Measurements from ENCODE around the gene DNAH7. TPM values are rescaled to one million over a fixed set of nuclear protein-coding genes. Genes with fewer than 3 reads are reported as not detected.

Gene DNAH7
- total RNA-seq, 6 experiments from 2014 or later: 0.12 to 0.35 (median 0.26) TPM

- no peak overlapping the region for H3K27ac ChIP-seq
- 64% methylated on average over 2 of the region's 2 CpGs for WGBS (ENCODE audit: insufficient coverage, low coverage, low lambda C conversion rate, missing lambda C conversion rate)
- H3K9me3 ChIP-seq: no peaks in the 10 kb centered on the region
- H3K4me3 ChIP-seq: no peak overlapping the region
- H3K27me3 ChIP-seq: no peaks in the 10 kb centered on the region
- no peak for DNase-seq
- ATAC-seq: no peak
- TF ChIP-seq CTCF (IDR thresholded peaks at IDR 0.05): no peak
- TF ChIP-seq POLR2A (IDR thresholded peaks at IDR 0.05): no peak
- intact Hi-C loops (cut with DNase I): no loop called here
- H3K36me3 ChIP-seq: no peaks in the 10 kb centered on the region
- no peaks in the 10 kb centered on the region for H3K4me1 ChIP-seq
Observed at GRCh38 chr2:195734931-195735330, 333.7 kb downstream of the DNAH7 start.

GRCh38 chr2:195734395-195734794 is 334.2 kb downstream of the DNAH7 start:
- ATAC-seq: no peak
- Histone ChIP-seq H3K4me3 (no peak overlapping the region), H3K9me3 (no peaks in the 10 kb centered on the region), H3K36me3 (no peaks in the 10 kb centered on the region), H3K27ac (no peak overlapping the region), H3K4me1 (no peaks in the 10 kb centered on the region), H3K27me3 (no peaks in the 10 kb centered on the region)
- 98% methylated on average over 6 of the region's 6 CpGs for WGBS (ENCODE audit: insufficient coverage, low coverage, low lambda C conversion rate, missing lambda C conversion rate)
- intact Hi-C loops (cut with DNase I): no loop called here
- no peak for DNase-seq
- no peak for TF ChIP-seq CTCF (IDR thresholded peaks at IDR 0.05)
- TF ChIP-seq POLR2A (IDR thresholded peaks at IDR 0.05): no peak

GRCh38 chr2:195733831-195734230 is 334.8 kb downstream of the DNAH7 start:
- intact Hi-C loops (cut with DNase I): no loop called here
- TF ChIP-seq CTCF (IDR thresholded peaks at IDR 0.05): no peak
- TF ChIP-seq POLR2A (IDR thresholded peaks at IDR 0.05): no peak
- H3K4me3 ChIP-seq: no peak overlapping the region
- DNase-seq (no peak), ATAC-seq (no peak)
- H3K27me3 ChIP-seq: no peaks in the 10 kb centered on the region
- H3K36me3 ChIP-seq: no peaks in the 10 kb centered on the region
- H3K4me1 ChIP-seq: no peaks in the 10 kb centered on the region
- H3K9me3 ChIP-seq: no peaks in the 10 kb centered on the region
- H3K27ac ChIP-seq: no peak overlapping the region

- Histone ChIP-seq H3K36me3 (no peaks in the 10 kb centered on the region), H3K27ac (no peak overlapping the region), H3K4me3 (no peak overlapping the region), H3K27me3 (no peaks in the 10 kb centered on the region), H3K9me3 (no peaks in the 10 kb centered on the region), H3K4me1 (no peaks in the 10 kb centered on the region)
- intact Hi-C loops (cut with DNase I): no loop called here
- TF ChIP-seq POLR2A (IDR thresholded peaks at IDR 0.05) (no peak), CTCF (IDR thresholded peaks at IDR 0.05) (no peak)
- no peak for DNase-seq
- no peak for ATAC-seq
- WGBS (ENCODE audit: insufficient coverage, low coverage, low lambda C conversion rate, missing lambda C conversion rate): 100% methylated on average over 1 of the region's 1 CpG
Observed at GRCh38 chr2:195732574-195732973, 336.1 kb downstream of the DNAH7 start.

- intact Hi-C loops (cut with DNase I): no loop called here
- no peaks in the 10 kb centered on the region for H3K27me3 ChIP-seq
- H3K36me3 ChIP-seq: no peaks in the 10 kb centered on the region
- H3K9me3 ChIP-seq: no peaks in the 10 kb centered on the region
- H3K4me1 ChIP-seq: no peaks in the 10 kb centered on the region
- no peak overlapping the region for H3K4me3 ChIP-seq
- no peak for TF ChIP-seq POLR2A (IDR thresholded peaks at IDR 0.05)
- TF ChIP-seq CTCF (IDR thresholded peaks at IDR 0.05): no peak
- DNase-seq (no peak), ATAC-seq (no peak)
- 87% methylated on average over 3 of the region's 3 CpGs for WGBS (ENCODE audit: insufficient coverage, low coverage, low lambda C conversion rate, missing lambda C conversion rate)
- H3K27ac ChIP-seq: no peak overlapping the region
Observed at GRCh38 chr2:195730912-195731311, 337.7 kb downstream of the DNAH7 start.
